ENCODE measurements around the gene MSANTD7.

The MSANTD7 gene

DNA sequence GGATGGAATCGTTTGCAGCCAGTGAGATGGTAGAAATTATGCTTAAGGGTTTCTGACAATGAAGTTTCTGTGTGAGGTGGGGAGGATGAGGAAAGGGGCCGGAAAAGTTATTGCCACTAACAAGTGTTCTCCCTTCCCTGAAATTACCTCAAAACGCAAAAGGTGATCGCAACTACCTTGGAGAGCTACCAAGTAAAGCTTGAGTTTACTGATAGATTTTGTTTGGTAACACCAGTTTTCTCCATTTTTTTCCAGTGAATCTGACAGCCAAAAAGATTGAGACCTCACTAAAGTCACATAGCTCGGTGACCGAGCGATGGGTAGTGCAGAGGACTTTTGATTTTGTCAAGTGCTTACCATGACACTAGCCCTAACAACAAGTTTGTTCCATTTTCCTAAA lies 42.1 kb downstream of the MSANTD7 start:
- DNase-seq (ENCODE audit: low spot score), result no peak

DNA sequence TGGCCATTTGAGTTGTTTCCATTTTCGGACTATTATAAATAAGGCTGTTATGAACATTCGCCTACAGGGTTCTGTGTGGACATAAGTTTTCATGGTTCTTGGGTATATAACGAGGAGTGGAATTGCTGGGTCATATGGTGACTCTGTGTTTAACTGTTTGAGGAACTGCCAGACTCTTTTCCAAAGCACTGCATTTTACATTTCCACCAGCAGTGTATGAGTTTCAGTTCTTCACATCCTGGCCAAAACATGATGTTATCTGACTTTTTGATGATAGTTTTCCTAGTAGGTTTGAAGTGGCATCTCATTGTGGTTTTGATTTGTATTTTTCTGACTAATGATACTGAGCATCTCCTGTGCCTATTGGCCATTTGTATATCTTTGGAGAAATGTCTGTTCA lies 46.0 kb downstream of the MSANTD7 start:
- no peak for DNase-seq (ENCODE audit: low spot score)

All from germinal center (tissue), 1 donor.